HG02678 (cell line): Measurements from ENCODE around the gene SNX8.
A peak's percentile ranks its signal among the peaks of the same experiment; 100 is the strongest.

Source experiments
- ATAC-seq: cut with Tn5 transposase; IDR thresholded peaks from one replicate; pipeline ENCODE4 v1.9.1; 2021; ENCODE audit warnings: mild to moderate bottlenecking, moderate library complexity; ENCODE audit not compliant: unreplicated experiment

SNX8 gene

DNA sequence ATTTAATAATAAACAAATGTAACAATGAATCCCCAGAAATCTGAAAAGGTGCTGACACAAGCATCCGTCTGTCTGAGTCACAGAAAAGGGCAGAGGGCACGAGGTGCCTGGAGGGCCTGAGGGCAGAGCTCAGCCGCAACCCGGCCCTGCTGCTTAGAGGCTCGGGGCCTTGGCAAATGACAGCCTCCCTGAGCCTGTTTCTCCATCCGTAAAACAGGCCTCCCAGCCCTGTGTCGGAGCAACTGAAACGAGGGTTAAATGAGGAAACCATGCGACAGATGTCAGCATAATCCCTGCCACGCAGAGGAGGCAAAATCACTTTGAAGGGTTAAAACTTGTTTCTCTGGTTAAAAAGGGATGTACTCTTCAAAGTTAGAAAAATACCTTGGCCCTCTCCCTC, 47.3 kb downstream of the SNX8 start:
- ATAC-seq, result no peak

GRCh38 chr7:2264158-2264557, 50.1 kb downstream of the SNX8 start:
- ATAC-seq, result no peak

GRCh38 chr7:2263176-2263575, 51.1 kb downstream of the SNX8 start:
- ATAC-seq, result no peak

DNA sequence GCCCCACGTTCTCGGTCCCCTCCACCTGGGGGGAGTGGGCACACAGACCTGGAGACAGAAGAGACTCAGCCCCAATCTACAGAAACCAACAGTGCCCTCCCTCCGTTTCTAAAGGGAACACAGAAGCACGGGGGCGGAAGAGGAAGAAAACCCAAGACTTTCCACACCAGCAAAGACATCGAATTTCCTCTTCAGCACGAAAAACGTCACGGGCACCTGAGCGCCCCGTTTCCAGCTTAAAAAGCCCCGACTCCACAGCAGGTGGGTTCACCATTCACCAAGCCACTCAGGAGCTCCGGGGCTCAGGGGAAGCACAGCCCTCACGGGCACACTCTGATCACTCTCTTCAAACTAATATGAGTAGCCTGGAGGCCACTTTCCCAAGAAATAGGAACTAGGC, 52.6 kb downstream of the SNX8 start:
- no peak for ATAC-seq

- ATAC-seq, result no peak
These were observed 53.4 kb downstream of the SNX8 start for GRCh38 chr7:2260820-2261219.

DNA sequence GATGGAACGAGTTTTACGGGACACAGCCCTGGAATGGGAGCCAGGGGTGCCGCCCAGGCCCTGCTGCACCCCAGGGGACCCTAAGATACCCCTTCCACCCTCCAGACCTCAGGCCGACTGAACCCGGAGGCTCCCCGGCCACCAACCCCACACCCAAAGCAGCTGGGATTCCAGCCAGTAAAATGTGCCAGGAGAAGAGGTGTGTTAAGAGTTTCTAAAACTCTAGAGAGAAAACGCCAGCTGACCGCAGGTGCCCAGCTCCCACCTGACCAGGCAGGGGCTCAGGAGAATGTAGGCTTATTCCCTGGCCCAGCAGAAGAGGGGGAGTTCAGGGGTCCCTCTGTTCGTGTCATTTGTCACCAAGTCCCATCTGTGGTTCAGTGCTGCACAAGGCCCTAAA, 54.8 kb downstream of the SNX8 start:
- ATAC-seq, result no peak

DNA sequence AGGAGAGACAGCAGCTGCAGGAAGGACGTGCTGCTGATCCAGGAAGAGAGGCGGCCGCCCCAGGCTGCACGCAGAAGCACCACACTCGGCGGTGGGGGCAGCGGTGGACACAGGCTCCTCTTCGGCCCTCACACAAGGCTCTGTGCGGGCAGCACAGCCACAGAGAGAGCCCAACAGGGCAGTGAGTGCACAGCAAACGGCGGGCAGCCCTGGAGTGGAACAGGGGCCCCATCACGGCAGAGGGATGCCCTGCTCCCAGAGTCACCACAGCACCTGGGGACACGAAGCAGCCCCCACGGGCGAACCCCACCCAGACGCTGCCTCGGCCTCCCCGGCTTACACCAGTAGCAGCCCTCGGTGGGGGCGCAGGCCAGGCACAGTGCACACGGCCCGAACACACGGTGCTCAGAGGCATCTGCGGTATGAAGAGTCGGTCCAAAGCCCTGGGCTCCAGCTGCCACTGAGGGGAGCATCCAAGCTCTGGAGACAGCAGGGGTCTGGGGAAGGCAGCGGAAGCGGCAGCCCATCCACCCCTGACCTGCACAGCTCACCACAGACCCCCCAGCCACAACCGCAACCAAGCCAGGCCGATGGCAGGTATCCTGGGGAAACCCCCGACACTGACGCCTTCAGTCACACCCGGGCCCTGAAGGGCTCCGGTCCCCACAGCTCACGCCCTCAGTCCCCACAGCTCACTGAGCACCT, 55.4 kb downstream of the SNX8 start:
- peak; percentile 61 for ATAC-seq

DNA sequence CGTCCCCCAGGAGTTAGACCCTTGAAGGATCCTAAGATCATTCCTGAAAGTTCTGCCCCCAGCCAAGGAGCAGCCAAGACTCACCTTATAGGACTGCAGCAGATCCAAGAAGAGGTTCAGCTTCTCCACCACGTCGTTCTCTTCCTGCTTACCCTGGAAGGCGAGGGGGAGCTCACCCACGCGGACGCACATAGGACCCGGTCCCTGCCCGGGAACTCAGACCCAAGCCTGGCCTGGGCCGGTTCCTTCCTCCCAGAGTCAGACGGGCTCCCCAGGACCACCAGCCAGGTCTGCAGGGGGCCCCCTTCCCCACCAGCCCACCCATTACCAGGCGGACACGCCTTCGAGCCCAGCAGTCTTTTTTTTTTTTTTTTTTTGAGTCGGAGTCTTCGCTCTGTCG, 56.6 kb downstream of the SNX8 start:
- no peak for ATAC-seq

GRCh38 chr7:2257046-2257551, 57.1 kb downstream of the SNX8 start:
- ATAC-seq, result no peak

DNA sequence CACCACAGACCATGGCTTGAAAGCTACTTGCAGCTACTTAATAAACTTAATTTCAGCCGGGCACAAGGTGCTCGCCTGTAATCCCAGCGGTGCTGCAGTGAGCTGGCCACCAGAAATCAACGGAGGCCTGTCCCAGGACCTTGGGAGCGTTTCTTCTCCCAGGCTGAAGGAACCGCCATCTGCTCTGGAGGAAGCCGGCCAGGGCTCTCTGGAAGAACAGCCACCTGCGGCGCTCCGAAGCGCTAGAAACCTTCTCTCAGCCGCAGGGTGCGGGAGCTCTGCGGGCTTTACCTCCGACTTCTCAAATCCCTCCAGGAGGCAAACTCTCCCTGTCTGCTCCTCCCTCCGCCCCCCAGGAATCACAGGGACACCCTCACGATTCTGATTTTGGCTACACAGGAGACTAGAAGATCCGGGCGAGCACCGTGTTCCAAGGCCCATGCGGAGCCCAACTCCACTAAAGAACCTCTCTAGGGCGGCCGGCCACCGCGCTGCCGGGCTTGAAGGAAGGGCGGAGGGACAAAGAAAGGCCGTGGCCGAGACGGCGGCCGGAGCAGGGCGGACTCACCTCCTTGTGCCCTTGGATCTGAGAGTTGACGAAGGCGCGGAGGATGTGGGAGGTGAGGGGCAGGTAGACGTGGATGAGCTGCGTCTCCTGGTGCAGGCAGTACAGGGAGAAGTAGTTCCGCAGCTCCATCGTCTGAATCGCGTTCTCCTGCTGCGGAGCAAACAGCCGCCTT, 57.8 kb downstream of the SNX8 start:
- no peak for ATAC-seq

DNA sequence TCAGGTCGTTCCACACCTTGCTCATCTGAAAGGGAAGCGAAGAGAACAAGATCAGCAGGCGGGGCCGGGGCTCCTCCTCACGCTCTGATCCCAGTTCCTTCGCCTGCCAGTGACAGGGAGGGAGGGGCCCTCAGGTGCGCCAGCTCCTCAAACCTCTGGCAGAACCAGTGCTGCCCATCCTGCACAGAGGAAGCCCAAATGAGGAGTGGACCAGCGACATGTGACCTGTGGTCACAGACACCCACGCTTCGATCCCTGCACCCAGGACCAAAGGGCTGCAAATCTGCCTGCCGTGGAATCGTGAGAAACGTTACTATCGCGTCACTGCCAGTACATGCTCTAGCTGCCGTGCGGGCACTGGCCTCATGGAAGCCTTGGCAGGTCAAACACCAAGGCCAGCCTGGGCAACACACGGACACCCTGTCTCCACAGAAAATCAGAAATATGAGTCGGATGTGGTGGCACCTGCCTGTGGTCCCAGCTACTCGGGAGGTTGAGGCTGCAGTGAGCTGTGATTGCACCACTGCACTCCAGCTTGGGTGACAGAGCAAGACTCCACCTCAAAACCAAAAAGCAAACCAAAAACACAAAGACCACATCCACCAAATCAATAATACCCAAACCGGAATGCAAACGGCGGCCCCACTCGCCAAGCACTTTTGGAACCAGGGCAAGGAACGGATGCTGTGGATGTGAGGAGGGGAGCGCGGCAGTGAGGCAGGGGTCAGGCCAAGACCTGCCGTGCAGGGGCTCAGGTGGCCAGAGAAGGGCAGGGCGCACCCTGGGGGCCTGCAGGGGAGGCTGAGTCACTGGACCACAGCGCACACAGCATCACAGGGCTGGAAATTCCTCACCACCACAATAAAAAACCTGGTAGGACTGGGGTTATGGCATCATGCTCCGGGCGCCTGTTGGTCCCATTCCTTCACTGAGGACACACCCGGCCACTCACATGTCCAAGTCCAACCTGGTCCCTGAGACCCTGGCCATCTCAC, 58.8 kb downstream of the SNX8 start:
- no peak for ATAC-seq

DNA sequence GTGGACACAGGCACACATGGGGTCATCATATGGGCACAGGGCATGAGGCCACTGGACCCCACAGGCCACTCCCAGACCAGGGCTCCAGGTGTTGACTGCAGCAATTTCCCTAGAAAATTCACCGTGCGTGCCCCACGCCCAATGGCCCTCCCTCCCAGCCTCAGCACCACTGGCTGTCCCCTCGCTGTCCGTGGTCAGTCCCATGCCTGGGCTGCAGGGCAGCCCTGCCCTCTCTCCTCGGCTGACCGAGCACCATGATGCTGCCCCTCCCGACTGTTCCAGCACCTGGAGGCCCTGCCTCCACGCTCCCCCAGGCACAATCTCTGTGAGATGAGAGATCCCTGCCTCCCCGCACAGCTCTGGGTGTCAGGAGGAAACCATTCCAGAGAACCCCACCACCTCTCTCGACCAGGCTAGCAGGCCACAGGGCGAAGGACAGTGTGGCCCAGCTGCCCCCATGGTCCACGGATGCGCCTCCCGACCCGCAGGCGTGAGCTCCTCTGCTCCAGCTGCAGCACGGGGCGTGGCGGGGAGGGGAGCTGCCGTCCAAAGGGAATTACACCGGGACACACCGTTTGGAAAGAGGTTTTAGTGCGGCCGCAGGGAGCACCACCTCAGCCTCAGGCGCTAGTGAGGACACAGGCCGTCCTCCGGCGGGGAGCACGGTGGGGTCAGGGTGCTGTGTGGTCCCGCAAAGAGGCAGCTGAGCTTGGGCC, 59.7 kb downstream of the SNX8 start:
- ATAC-seq, result no peak

- ATAC-seq, result no peak
These were observed 60.6 kb downstream of the SNX8 start for GRCh38 chr7:2253525-2254244.

DNA sequence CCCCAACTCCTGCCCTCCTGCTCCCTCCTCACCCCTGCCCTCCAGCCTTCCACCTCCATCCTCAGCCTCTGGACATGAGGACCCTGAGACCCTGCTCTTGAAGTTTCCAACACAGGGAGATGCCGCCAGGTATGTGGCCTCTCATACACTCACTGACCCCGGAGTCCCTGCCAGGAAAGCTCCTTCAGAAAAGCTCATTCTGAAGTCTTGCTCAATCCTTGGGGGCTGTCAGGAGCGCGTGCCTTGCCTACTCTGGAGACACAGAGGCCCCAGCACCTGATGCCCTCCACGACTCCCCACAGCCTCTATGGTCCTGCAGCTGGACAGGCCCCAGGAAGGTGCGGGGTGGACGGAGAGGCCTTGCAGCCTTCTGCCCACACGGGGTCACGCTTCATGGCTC, 61.2 kb downstream of the SNX8 start:
- no peak for ATAC-seq

DNA sequence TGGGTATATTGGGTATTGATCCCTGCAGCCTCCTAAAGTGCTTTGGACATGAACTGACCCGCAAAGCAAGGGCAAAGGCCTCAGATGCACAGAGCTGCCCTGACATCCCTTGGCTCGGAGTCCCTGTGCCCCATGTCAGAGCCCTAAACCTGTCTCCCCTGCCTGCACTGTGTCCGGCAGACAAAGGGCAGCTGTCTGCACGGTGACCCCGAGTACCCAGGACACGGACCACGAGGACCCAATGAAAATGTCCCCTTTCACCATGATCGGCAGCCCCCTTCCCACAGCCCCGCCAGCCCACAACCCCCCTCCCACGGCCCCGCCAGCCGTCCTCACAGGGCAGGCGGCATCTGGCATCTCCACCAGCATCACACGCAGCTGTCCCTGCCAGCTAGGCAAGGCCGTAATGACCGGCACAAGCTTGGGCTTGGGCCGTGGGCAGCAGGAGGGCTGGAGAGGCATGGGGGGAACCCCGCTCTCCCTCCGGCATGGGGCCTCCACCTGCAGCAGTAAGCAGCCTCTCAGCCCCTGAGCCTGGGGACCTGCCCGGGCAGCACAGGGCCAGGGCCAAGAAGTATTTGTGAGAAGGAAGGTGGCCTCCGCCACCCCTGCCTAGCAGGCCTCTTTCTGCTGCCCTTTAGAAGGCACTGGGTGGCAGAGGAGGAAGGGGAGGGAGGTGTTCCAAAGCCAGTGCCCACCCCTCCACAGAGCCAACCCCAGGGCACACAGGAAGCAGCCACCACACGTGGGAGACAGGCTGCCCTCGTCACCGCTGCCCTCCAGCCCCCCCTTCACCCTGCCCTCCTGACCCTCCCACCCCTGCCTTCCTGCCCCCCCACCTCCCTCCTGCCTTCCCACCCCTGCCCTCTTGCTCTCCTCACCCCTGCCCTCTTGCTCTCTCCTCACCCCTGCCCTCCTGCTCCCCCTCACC, 62.1 kb downstream of the SNX8 start:
- no peak for ATAC-seq

- no peak for ATAC-seq
These were observed 62.9 kb downstream of the SNX8 start for GRCh38 chr7:2251381-2251780.

- no peak for ATAC-seq
These were observed 64.4 kb downstream of the SNX8 start for GRCh38 chr7:2249744-2250323.

DNA sequence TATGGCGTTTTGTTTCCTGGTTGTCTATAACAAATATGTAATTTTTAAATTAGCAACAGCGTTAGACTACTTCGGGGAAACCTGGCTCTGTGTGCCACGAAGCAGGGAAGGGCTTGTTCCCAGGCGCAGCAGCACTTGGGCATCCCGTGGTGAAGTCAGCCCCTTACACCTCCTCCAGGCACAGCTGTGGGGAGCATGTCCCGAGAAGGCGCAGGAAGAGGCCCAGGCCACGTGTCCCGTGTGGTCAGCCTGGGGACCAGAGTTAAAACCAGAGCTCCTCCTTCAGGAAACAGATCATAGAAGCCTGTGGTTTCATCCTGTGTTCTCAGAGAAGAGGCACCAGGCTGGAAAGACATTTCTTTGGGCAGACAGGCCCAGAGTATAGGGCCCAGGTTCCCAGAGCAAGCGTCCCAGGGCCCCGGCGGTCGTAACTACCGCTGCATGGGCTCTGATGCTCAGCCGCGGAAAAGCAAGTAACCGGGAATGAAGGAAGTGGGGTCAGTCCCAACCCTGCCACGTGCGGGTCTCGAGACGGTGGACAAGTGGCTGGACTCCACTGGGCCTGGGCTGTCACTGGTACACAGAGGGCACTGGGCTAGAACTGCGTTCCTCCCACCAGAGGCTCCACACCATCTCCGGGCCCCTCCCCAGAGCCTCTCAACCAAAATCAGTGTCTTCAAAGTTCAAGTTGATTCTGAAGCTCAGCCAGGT, 65.1 kb downstream of the SNX8 start:
- peak; percentile 62 for ATAC-seq
